Astrocyte (in vitro differentiated cells and primary cell): ENCODE data around the gene SRSF1. TPM values are rescaled to one million over a fixed set of nuclear protein-coding genes. Genes with fewer than 3 reads are reported as not detected.
A peak's percentile ranks its signal among the peaks of the same experiment; 100 is the strongest.

Source experiments
- DNase-seq: peaks from one replicate; pipeline ENCODE4 v3.0.0-alpha.2; 2010; ENCODE audit warnings: low read depth
- FAIRE-seq: peaks from 2 replicates; lab custom pipeline; 2011; peaks lifted over from hg19 to GRCh38; lab: Jason Lieb, UNC
- H2AFZ ChIP-seq: 2 replicates; pipeline ENCODE4 v1.6.0; 2012; ENCODE audit warnings: low read depth, low read length, inconsistent platforms
- H3K27ac ChIP-seq: 2 replicates; pipeline ENCODE4 v1.5.1; 2011; ENCODE audit warnings: low read depth, low read length, inconsistent platforms
- H3K27me3 ChIP-seq: 2 replicates; pipeline ENCODE4 v1.6.0; 2011; ENCODE audit warnings: low read length, inconsistent platforms; ENCODE audit not compliant: insufficient read depth
- H3K36me3 ChIP-seq: 2 replicates; pipeline ENCODE4 v1.5.1; 2011; ENCODE audit warnings: low read length, inconsistent platforms; ENCODE audit not compliant: insufficient read depth
- H3K4me1 ChIP-seq: 2 replicates; pipeline ENCODE4 v1.5.1; 2011; ENCODE audit warnings: low read length, inconsistent platforms; ENCODE audit not compliant: insufficient read depth
- H3K4me2 ChIP-seq: 2 replicates; pipeline ENCODE4 v1.6.0; 2012; ENCODE audit warnings: low read length, inconsistent platforms
- H3K4me3 ChIP-seq: 2 replicates; pipeline ENCODE4 v1.5.1; 2011; ENCODE audit warnings: low read depth, mild to moderate bottlenecking, low read length, inconsistent platforms; ENCODE audit not compliant: insufficient read depth
- H3K79me2 ChIP-seq: 2 replicates; pipeline ENCODE4 v1.6.0; 2012; ENCODE audit warnings: mild to moderate bottlenecking, low read length, inconsistent platforms; ENCODE audit not compliant: insufficient read depth
- H3K9ac ChIP-seq: 2 replicates; pipeline ENCODE4 v1.6.0; 2012; ENCODE audit warnings: mild to moderate bottlenecking, low read length, inconsistent platforms
- H3K9me3 ChIP-seq: 2 replicates; pipeline ENCODE4 v1.5.1; 2012; ENCODE audit warnings: low read depth, mild to moderate bottlenecking, low read length, inconsistent platforms; ENCODE audit not compliant: insufficient read depth
- H4K20me1 ChIP-seq: 2 replicates; pipeline ENCODE4 v1.6.0; 2012; ENCODE audit warnings: low read length, inconsistent platforms; ENCODE audit not compliant: insufficient read depth
- H3K27ac Mint-ChIP-seq: one replicate; pipeline ENCODE4 v1.8.0; 2021; ENCODE audit warnings: mild to moderate bottlenecking, mixed read lengths; ENCODE audit not compliant: unreplicated experiment
- H3K27me3 Mint-ChIP-seq: one replicate; pipeline ENCODE4 v1.8.0; 2021; ENCODE audit warnings: low read depth, mixed read lengths; ENCODE audit not compliant: unreplicated experiment
- H3K36me3 Mint-ChIP-seq: one replicate; pipeline ENCODE4 v1.8.0; 2021; ENCODE audit warnings: low read depth, mixed read lengths; ENCODE audit not compliant: unreplicated experiment
- H3K4me1 Mint-ChIP-seq: one replicate; pipeline ENCODE4 v1.8.0; 2021; ENCODE audit warnings: low read depth, mixed read lengths; ENCODE audit not compliant: unreplicated experiment
- H3K4me3 Mint-ChIP-seq: one replicate; pipeline ENCODE4 v1.8.0; 2021; ENCODE audit warnings: mild to moderate bottlenecking, moderate library complexity, mixed read lengths; ENCODE audit not compliant: unreplicated experiment
- H3K9me3 Mint-ChIP-seq: one replicate; pipeline ENCODE4 v1.8.0; 2021; ENCODE audit warnings: mild to moderate bottlenecking, mixed read lengths; ENCODE audit not compliant: unreplicated experiment
- EZH2 ChIP-seq: IDR thresholded peaks from 2 replicates; pipeline ENCODE4 v1.6.1; 2012; ENCODE audit warnings: mild to moderate bottlenecking, low read length, inconsistent platforms; ENCODE audit not compliant: insufficient read depth
- total RNA-seq: library from RNA; stranded (reverse); gene quantifications from 2 replicates; pipeline ENCODE4 v1.2.1, GENCODE V29; 2021
- TF ChIP-seq, protein P1 (sequence below): IDR thresholded peaks from 2 replicates; pipeline ENCODE4 v1.5.1; 2011; ENCODE audit warnings: low read depth, mild to moderate bottlenecking, inconsistent platforms, low read length, moderate library complexity; ENCODE audit not compliant: insufficient read depth

SRSF1 gene
- total RNA-seq, 1 donor from 2014 or later = 196 TPM

DNA sequence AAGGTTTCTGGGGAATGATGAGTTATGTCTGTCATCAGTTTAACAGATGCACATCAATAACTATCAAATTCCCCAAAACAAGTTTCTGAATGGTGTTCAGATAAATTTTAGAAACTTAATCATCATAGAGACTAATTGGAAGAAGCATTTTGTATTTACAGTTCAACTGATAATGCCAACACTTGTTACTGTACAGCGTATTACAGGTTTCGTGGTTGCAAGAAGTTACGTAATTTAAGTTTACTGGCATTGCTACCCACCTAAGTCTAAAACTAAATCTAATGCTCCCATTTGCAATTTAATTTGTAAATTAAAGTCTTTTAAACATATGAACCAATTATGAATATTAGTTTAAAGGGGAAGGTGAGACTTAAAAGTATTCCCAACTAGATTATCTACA is 3.0 kb downstream of the SRSF1 start:
- H3K4me1 Mint-ChIP-seq = peaks cover 33% of the 10 kb centered on the region
- FAIRE-seq = no peak
- Histone ChIP-seq H3K4me2 (peak overlapping the region; percentile 93), H3K9me3 (no peaks in the 10 kb centered on the region), H3K4me3 (peak overlapping the region; percentile 100), H4K20me1 (peaks cover 72% of the 10 kb centered on the region), H3K27me3 (no peaks in the 10 kb centered on the region), H3K79me2 (peaks cover 69% of the 10 kb centered on the region), H3K36me3 (peaks cover 44% of the 10 kb centered on the region), H3K27ac (no peak overlapping the region), H3K9ac (peak overlapping the region; percentile 100), H2AFZ (no peak overlapping the region), H3K4me1 (peaks cover 27% of the 10 kb centered on the region)
- no peaks in the 10 kb centered on the region for H3K9me3 Mint-ChIP-seq
- no peak for DNase-seq
- peaks cover 20% of the 10 kb centered on the region for H3K36me3 Mint-ChIP-seq
- peak overlapping the region; percentile 73 for H3K4me3 Mint-ChIP-seq
- no peak for TF ChIP-seq EZH2
- no peaks in the 10 kb centered on the region for H3K27me3 Mint-ChIP-seq
- no peak overlapping the region for H3K27ac Mint-ChIP-seq

DNA sequence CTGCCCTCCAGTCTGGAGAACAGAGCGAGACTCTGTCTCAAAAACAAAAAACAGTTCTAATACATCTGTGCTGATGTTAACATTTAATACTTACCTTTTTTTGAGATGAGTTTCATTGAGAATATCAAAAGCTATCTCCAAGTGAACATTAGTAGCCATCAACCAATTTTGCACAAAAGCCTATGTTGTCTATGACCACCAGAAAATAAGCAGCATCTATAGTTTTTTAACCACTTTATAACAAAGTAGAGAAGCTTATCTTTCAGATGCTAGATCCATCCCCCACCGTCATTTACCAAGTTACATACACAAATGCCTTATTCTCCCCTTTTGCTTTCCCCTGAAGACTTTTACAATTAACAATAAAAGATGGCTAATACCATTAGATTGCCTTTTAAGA is 4.1 kb downstream of the SRSF1 start:
- H3K4me2 ChIP-seq = peak overlapping the region; percentile 93
- Mint-ChIP-seq H3K27me3 (no peaks in the 10 kb centered on the region), H3K27ac (peak overlapping the region; percentile 0), H3K9me3 (no peaks in the 10 kb centered on the region), H3K36me3 (peaks cover 20% of the 10 kb centered on the region), H3K4me3 (peak overlapping the region; percentile 69), H3K4me1 (peaks cover 33% of the 10 kb centered on the region)
- H3K9ac ChIP-seq = no peak overlapping the region
- DNase-seq = no peak
- no peak for TF ChIP-seq EZH2
- TF ChIP-seq, protein P1, sequence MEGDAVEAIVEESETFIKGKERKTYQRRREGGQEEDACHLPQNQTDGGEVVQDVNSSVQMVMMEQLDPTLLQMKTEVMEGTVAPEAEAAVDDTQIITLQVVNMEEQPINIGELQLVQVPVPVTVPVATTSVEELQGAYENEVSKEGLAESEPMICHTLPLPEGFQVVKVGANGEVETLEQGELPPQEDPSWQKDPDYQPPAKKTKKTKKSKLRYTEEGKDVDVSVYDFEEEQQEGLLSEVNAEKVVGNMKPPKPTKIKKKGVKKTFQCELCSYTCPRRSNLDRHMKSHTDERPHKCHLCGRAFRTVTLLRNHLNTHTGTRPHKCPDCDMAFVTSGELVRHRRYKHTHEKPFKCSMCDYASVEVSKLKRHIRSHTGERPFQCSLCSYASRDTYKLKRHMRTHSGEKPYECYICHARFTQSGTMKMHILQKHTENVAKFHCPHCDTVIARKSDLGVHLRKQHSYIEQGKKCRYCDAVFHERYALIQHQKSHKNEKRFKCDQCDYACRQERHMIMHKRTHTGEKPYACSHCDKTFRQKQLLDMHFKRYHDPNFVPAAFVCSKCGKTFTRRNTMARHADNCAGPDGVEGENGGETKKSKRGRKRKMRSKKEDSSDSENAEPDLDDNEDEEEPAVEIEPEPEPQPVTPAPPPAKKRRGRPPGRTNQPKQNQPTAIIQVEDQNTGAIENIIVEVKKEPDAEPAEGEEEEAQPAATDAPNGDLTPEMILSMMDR = no peak
- no peak overlapping the region for H3K27ac ChIP-seq
- no peaks in the 10 kb centered on the region for H3K9me3 ChIP-seq
- no peak overlapping the region for H3K4me3 ChIP-seq
- no peaks in the 10 kb centered on the region for H3K27me3 ChIP-seq
- no peak for FAIRE-seq
- H3K4me1 ChIP-seq = peaks cover 24% of the 10 kb centered on the region
- peaks cover 83% of the 10 kb centered on the region for H4K20me1 ChIP-seq
- peaks cover 51% of the 10 kb centered on the region for H3K36me3 ChIP-seq
- H2AFZ ChIP-seq = no peak overlapping the region
- peaks cover 75% of the 10 kb centered on the region for H3K79me2 ChIP-seq

DNA sequence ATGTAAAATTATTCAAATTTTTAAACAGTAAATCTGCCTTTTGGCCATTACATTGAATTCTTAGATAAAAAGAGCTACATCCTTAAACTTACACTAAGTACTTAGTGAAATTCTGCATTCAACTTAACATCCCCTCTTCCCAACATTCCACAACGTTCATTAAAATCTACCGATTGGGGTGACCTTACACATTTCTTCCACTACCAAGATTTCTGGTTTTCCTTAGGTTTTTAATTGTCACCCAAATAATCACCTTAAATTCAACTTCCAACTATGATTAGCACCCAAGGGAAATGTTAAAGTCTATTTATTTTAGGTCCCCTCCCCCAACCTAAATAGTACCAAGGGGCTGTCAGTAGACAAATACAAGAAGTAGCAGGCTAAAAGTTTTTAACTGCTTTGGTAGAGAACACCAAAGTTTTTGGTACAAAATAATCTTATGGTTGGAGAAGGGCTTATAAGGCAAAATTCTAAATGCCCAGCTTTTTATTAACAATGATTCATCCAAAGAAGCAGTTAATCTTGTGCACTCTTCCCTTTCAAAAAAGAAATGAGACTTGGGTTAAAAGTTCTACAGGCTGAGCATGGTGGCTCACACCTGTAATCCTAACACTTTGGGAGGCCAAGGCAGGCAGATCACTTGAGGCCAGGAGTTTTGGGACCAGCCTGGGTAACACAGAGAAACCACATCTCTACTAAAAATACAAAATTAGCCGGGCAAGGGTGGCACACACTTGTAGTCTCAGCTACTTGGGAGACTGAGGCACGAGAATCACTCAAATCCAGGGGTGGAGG is 4.7 kb downstream of the SRSF1 start:
- no peaks in the 10 kb centered on the region for H3K27me3 Mint-ChIP-seq

More for the DNA sequence above, 4.7 kb downstream of the SRSF1 start:
- Histone ChIP-seq H3K9me3 (no peaks in the 10 kb centered on the region), H4K20me1 (peaks cover 83% of the 10 kb centered on the region), H3K4me3 (no peak overlapping the region), H3K27ac (no peak overlapping the region), H3K4me2 (peak overlapping the region; percentile 93), H3K79me2 (peaks cover 71% of the 10 kb centered on the region), H3K27me3 (no peaks in the 10 kb centered on the region), H3K4me1 (peaks cover 22% of the 10 kb centered on the region), H2AFZ (no peak overlapping the region), H3K9ac (no peak overlapping the region), H3K36me3 (peaks cover 56% of the 10 kb centered on the region)
- Mint-ChIP-seq H3K9me3 (no peaks in the 10 kb centered on the region), H3K36me3 (peaks cover 20% of the 10 kb centered on the region), H3K4me3 (peak overlapping the region; percentile 69), H3K4me1 (peaks cover 30% of the 10 kb centered on the region), H3K27ac (no peak overlapping the region)
- DNase-seq (no peak), FAIRE-seq (no peak)
- TF ChIP-seq, protein P1 = no peak
- TF ChIP-seq EZH2 = no peak
